Activated CD4-positive, alpha-beta T cell treated with anti-CD3 and anti-CD28 coated beads for 24 hours (primary cell): ENCODE data around the gene CEBPE.
A peak's percentile ranks its signal among the peaks of the same experiment; 100 is the strongest.

Source experiments
- DNase-seq, 2 donors: peaks; one replicate each; pipeline ENCODE4 v3.0.0-alpha.2; 2020; ENCODE audit warnings: low read depth in 2 of 2

CEBPE gene

DNA sequence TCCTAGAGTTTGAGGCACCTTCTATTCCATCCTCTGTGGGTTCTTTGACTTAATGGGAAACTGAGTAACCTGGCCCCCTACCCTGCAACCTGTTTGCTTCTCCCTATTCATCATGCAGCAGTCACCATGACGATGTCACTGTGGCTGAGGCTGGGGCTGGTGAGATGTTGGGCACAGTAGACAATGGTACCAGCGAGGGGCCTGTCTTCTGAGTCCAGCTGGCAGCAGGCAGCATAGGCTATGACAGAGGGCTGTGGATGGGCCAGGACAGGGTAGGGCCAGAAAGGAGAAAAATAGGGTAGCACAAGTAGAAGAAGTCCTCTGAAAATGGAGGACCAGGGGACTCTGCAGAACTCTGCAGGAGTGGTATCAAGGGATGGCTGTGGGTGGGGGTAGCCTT, 16.3 kb downstream of the CEBPE start:
- DNase-seq, result no peak

GRCh38 chr14:23101986-23102625, 16.9 kb downstream of the CEBPE start:
- no peak for DNase-seq

DNA sequence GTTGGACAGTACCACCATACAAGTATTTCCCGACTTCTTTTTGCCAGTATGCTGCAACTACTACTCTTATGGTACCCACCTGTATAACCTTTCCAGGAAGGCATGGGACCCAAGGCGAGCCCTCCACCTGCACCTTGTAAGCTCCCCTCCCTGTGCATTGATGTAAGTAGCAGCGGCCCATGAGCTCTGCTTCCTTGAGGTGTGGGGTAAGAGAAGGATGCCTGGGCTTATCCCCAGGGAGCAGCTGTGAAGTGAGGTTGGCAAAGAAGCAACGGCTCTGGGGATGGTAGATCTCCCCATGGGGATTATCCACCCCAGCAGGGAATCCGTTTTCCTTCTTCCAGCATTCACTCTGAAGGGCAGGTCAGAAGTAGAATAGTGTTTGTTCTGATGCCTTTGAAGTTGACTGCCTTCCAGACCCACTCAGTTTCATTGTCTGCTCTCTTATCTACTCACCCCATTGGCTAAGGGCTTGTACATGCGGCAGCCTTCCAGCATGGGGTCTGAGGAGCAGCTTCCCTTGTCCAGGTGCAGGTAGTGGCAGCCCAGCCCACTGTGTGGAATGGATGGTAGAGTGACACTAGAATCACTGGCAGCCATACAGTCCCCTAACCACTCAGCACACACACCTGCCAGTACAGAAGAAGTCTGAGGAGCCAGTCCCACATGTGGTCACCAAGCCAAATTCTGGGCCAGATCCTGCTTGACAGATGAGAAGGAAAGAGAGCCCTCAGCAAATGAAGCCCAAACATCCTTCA, 17.7 kb downstream of the CEBPE start:
- no peak for DNase-seq

DNA sequence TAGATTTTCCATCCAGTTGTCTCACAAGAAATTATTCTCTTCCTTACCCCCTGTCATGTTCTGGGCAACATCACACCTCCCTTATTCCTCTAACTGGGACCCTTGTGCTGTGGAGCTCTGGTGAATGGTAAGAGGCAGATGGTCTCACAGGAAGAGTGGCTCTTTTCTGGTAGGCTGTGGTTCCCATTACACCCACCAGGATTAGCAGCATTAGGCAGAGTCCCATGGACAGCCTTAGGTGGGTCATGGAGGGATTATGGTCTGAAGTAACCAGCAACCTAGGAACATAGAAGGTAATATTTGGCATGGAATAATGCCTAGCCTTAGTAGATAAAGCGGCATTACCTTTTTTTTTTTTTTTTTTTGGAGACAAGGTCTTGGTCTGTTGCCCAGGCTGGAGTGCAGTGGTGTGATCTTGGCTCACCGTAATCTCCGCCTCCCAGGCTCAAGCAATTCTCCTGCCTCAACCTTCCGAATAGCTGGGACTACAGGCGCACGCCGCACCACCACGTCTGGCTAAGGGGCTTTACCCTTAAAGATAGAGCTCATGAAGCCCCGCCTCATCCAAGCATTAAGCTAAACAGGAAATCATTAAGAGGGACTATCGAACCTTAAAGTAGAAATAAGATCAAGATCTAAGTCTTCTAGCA, 19.7 kb downstream of the CEBPE start:
- DNase-seq, result no peak

DNA sequence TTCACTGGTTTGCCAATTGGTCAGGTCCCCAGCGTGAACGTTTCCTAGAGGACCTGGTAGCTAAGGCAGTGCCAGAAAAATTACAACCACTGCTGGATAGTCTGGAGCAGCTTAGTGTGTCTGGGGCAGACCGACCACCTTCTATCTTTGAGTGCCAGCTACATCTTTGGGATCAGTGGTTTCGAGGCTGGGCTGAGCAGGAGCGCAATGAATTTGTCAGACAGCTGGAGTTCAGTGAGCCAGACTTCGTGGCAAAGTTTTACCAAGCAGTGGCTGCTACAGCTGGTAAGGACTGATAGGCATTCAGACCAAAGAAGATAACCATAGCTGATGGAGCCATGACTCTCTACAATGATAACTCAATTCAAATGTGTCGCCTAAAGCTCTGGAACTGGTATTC, 21.3 kb downstream of the CEBPE start:
- no peak for DNase-seq

- peak; percentile 100 for DNase-seq
Observed at GRCh38 chr14:23095196-23096108, 23.6 kb downstream of the CEBPE start, which contains the start of gene C14orf119. Gene C14orf119, plus strand, starts transcription at chr14:23095505. Its CDS starts 2,154 bp downstream, at chr14:23097659.

- DNase-seq, result peak in 1 of 2 donors; percentile 60
Observed at GRCh38 chr14:23094666-23095195, 24.3 kb downstream of the CEBPE start, which contains the start of gene ACIN1. Gene ACIN1, minus strand, starts transcription at chr14:23095136. Its CDS starts 24 bp downstream, at chr14:23095112.

GRCh38 chr14:23093991-23094665, 24.9 kb downstream of the CEBPE start:
- peak in 1 of 2 donors; percentile 50 for DNase-seq

DNA sequence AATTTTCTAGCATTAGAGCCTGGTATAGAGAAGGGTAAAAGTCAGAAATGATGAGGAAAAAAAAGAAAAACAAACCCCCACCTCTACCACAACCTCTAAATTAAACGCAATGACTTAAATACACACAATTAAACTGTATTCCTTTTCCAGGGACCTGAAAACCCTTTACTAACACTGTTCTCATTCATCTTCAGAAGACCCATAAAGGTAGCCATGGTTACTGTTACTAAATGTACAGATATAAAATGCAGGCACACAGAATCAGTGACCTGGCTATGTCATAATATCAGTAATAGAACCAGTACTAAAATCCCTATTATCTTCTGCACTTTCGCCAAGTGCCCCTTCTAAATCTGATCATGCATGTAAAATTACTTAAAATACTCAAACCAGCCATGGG, 25.5 kb downstream of the CEBPE start:
- DNase-seq, result no peak

DNA sequence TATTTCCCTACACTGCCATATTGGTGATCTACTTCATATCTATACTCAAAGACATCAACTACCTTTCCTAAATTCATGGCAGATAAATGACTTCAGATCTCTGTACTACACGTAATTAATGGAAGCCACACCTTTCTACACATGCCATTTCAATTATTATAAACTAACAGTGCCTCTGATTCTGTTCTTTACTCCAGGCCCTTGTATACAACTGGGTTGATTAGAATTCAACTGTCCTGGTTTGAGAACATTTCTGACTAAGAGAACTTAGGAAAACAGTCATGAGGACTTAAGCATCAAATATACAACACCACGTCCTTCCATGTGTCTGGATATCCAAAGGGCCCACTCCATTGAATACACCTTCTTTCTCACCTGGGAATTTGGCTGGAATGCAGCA, 26.0 kb downstream of the CEBPE start:
- DNase-seq, result no peak

GRCh38 chr14:23091294-23092225, 27.5 kb downstream of the CEBPE start:
- DNase-seq, result no peak

DNA sequence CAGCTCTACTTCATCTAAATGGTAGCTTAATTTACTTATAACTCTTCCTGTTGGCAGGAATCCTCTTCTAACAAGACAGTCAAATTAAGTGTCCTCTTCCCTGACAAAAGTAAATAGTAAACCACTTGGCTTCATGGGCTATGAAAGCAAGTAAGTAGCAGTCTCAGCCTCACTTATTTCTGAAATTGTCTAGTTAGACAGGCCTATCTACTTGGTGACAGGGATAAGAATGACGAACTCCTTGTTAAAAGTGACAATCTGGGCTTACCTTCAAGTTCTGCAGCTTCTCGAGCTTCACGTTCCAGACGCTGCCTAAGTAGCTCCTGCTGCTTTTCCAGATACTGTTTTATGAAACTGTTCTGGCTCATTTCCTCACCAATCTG, 28.8 kb downstream of the CEBPE start:
- DNase-seq, result no peak

GRCh38 chr14:23089498-23090253, 29.4 kb downstream of the CEBPE start:
- no peak for DNase-seq

DNA sequence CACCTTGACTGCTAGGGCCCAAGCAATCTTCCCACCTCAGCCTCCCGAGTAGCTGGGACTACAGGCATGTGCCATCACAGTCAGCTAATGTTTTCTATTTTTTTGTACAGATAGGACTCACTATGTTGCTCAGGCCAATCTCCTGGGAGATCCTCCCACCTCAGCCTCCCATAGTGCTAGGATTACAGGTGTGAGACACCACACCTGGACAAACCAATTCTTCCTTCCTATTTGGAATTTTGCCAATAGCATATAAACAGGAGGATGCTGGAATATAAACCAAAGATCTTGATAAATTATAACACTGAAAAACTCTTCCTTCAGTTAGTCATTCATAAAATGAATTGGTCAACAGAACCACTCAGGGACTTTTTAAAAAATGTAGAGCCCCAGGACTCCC, 32.5 kb downstream of the CEBPE start:
- no peak for DNase-seq

DNA sequence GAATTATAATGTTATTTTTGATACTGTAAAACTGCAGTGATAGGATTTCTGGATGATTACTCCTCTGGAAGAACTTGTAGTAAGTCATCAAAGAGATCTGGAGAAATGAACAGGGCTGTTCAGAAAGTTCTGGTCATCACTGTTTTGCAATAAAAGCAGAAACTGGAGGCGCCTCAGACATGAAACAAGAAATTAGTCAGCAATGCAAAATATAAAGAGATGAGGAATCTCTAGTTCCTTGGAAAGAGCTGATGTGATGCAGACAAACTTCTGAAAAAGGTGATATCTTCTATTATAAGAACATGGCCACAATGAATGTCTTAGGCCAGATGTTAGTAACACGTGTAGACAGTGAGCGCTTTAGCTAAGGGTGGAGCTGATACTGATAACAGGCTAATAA, 33.6 kb downstream of the CEBPE start:
- DNase-seq, result no peak

DNA sequence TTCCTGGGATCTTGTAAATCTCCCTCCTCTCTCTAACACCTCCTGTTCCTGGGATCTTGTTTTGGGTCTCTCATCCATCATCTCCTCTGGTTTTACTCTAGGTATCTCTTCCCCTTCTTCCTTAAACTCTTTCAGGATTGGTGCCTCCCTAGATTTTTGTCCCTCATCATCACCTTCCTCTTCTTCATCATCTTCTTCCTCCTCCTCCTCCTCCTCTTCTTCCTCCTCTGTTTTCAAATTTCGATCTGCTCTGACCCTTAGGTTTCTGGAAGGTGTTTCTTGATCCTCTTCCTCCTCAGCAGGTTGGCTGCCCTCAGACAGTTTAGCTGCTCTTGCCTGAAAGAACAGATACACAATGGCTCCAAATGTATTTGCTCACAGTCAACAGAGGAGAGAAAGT, 38.6 kb downstream of the CEBPE start:
- no peak for DNase-seq

DNA sequence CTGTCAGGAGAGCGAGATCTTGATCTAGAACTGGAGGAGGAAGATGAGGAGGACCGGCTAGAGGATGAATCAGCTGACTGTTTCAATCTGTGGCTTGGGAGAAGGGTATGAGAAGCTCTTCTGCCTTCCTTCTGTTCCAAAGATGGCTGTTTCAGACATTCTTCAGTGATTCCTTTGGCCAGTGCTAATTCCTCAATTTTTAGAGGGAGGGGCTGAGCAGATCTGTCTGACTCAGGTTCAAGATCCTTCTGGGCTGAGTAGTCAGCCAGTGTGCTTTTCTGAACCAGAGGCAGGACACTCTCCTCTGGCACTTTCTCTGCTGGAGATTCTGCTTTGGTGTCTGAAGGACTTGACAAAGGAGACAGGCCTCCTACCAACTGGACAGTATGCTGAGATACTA, 39.3 kb downstream of the CEBPE start:
- DNase-seq, result no peak

- DNase-seq, result no peak
Observed at GRCh38 chr14:23078692-23079116, 40.4 kb downstream of the CEBPE start.

DNA sequence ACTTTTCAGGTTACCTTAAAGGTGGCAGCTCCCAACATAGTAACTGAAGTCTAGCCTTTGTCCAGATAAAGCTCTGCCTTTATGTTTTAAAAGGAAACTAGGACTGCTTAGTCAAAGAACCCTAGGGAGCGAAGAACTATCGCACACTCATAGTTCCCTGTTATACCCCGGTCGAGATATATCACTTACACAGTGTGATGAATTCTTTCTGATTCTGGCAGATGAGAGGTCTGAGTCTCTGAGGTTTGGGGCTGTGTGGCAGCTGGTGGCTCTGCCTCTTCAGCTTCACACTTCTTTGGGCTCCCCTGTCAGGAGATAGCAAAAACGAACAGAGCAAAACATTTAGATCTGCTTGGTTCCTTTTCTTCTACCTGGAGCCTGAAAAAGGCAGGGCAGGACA, 41.1 kb downstream of the CEBPE start:
- DNase-seq, result no peak
